ENCODE results near the gene OR6K2. TPM values are rescaled to one million over a fixed set of nuclear protein-coding genes. Genes with fewer than 3 reads are reported as not detected.

Gene OR6K2
- total RNA-seq, 1 experiment from 2014 or later: not detected

GRCh38 chr1:158717344-158717743, 16.9 kb upstream of the OR6K2 start:
- no peak for DNase-seq (ENCODE audit: low read depth, low spot score)
- ChIA-PET CTCF (no interaction called here), POLR2A (no interaction called here)
- in situ Hi-C loops (cut with HindIII; ENCODE audit: low pct_unique_long_range_greater_than_20kb, low sequenced_read_pairs) (no loop called here), intact Hi-C loops (cut with micrococcal nuclease; ENCODE audit: unreplicated experiment) (no loop called here)
- Histone ChIP-seq H3K4me3 (ENCODE audit: low read depth in 2 of 2, low read length in 2 of 2) (no peak overlapping the region), H3K27ac (ENCODE audit: low read length) (no peak overlapping the region), H3K4me1 (ENCODE audit: control insufficient read depth, insufficient read depth, low read length) (no peaks in the 10 kb centered on the region), H3K36me3 (ENCODE audit: control insufficient read depth, insufficient read depth, low read length) (no peaks in the 10 kb centered on the region), H3K27me3 (ENCODE audit: control insufficient read depth, insufficient read depth, low read length) (no peaks in the 10 kb centered on the region), H3K9me3 (ENCODE audit: control insufficient read depth, insufficient read depth, low read depth, low read length) (no peaks in the 10 kb centered on the region)
- no TSS peak for BruUV-seq (replicated peaks)
- TF ChIP-seq POLR2AphosphoS5 (IDR thresholded peaks at IDR 0.05; ENCODE audit: low read depth, low read length): no peak
- ATAC-seq: no peak

- no TSS peak for BruUV-seq (replicated peaks)
- POLR2A ChIA-PET: no interaction called here
Observed at GRCh38 chr1:158716335-158716734, 15.9 kb upstream of the OR6K2 start.

More at GRCh38 chr1:158716335-158716734, 15.9 kb upstream of the OR6K2 start:
- intact Hi-C loops (cut with micrococcal nuclease; ENCODE audit: unreplicated experiment): no loop called here
- in situ Hi-C loops (cut with HindIII; ENCODE audit: low pct_unique_long_range_greater_than_20kb, low sequenced_read_pairs): no loop called here
- H3K36me3 ChIP-seq (ENCODE audit: control insufficient read depth, insufficient read depth, low read length): no peaks in the 10 kb centered on the region
- H3K4me1 ChIP-seq (ENCODE audit: control insufficient read depth, insufficient read depth, low read length): no peaks in the 10 kb centered on the region
- H3K27me3 ChIP-seq (ENCODE audit: control insufficient read depth, insufficient read depth, low read length): no peaks in the 10 kb centered on the region
- no peaks in the 10 kb centered on the region for H3K9me3 ChIP-seq (ENCODE audit: control insufficient read depth, insufficient read depth, low read depth, low read length)
- H3K4me3 ChIP-seq (ENCODE audit: low read depth in 2 of 2, low read length in 2 of 2): no peak overlapping the region
- ATAC-seq (no peak), DNase-seq (ENCODE audit: low read depth, low spot score) (no peak)
- CTCF ChIA-PET: no interaction called here
- no peak for TF ChIP-seq REST (IDR thresholded peaks at IDR 0.05; ENCODE audit: insufficient read depth in 1 of 2, low read depth in 2 of 2, low read length in 1 of 2)
- no peak for TF ChIP-seq POLR2AphosphoS5 (IDR thresholded peaks at IDR 0.05; ENCODE audit: low read depth, low read length)
- no peak for TF ChIP-seq SIN3A (IDR thresholded peaks at IDR 0.05; ENCODE audit: borderline replicate concordance, insufficient read depth, low read depth, low read length)
- no peak for TF ChIP-seq CTCF (IDR thresholded peaks at IDR 0.05)
- TF ChIP-seq TCF7L2 (IDR thresholded peaks at IDR 0.05; ENCODE audit: low read depth, low read length): no peak
- no peak overlapping the region for H3K27ac ChIP-seq (ENCODE audit: low read length)

All from Panc1 (cell line).